ENCODE data around the gene ZNF90.
"Not testable (repeated sequence)": the region's sequence is repeated elsewhere in the genome, so short reads cannot be mapped to it uniquely, and the experiment has no call there.

DNA sequence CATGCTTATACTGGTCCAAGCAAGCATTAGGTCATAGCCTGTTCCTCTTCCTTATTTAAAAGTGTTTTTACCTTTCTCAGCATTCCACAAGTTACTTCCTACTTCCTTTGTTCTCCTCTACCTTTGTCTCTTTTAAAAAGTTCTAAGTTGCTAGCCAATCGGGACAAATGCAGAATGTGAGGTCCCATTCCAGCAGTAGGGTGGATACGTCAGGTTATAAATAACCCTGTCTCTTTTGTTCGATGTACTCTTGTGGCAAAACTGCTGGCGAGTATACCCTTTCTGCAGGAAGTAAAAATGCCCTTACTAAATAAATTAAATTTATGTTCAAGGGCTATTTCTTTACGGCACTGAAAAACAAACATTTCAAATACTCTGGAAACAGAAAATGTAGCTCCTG is 32.1 kb upstream of the ZNF90 start:
- TF ChIP-seq, protein P1, sequence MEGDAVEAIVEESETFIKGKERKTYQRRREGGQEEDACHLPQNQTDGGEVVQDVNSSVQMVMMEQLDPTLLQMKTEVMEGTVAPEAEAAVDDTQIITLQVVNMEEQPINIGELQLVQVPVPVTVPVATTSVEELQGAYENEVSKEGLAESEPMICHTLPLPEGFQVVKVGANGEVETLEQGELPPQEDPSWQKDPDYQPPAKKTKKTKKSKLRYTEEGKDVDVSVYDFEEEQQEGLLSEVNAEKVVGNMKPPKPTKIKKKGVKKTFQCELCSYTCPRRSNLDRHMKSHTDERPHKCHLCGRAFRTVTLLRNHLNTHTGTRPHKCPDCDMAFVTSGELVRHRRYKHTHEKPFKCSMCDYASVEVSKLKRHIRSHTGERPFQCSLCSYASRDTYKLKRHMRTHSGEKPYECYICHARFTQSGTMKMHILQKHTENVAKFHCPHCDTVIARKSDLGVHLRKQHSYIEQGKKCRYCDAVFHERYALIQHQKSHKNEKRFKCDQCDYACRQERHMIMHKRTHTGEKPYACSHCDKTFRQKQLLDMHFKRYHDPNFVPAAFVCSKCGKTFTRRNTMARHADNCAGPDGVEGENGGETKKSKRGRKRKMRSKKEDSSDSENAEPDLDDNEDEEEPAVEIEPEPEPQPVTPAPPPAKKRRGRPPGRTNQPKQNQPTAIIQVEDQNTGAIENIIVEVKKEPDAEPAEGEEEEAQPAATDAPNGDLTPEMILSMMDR (IDR thresholded peaks at IDR 0.05) = not testable (repeated sequence)
- not testable (repeated sequence) for TF ChIP-seq POLR2A (IDR thresholded peaks at IDR 0.05)
